Liver (tissue), 9 donors: ENCODE measurements around the gene DYSF. TPM values are rescaled to one million over a fixed set of nuclear protein-coding genes. Genes with fewer than 3 reads are reported as not detected.
A peak's percentile ranks its signal among the peaks of the same experiment; 100 is the strongest.

Experiments
- DNase-seq: peaks from one replicate; pipeline ENCODE4 v3.0.0-alpha.2; 2017; ENCODE audit warnings: low spot score
- H3K27ac ChIP-seq, 2 donors: one replicate each; pipeline ENCODE4 v1.7.0; 2013; ENCODE audit warnings: inconsistent platforms in 2 of 2, low read length in 2 of 2, control low read depth in 1 of 2, low read depth in 1 of 2, mild to moderate bottlenecking in 1 of 2
- H3K27me3 ChIP-seq, 4 donors: one replicate each; pipeline versions ENCODE4 v1.6.1 to v1.7.0; 2013; ENCODE audit warnings: low read length in 3 of 4, inconsistent platforms in 1 of 4, mild to moderate bottlenecking in 1 of 4, moderate library complexity in 1 of 4; ENCODE audit not compliant: control insufficient read depth in 4 of 4, insufficient read depth in 4 of 4
- H3K36me3 ChIP-seq, 4 donors: one replicate each; pipeline versions ENCODE4 v1.6.1 to v1.7.0; 2013; ENCODE audit warnings: low read length in 3 of 4, mild to moderate bottlenecking in 3 of 4, low read depth in 1 of 4, moderate library complexity in 1 of 4; ENCODE audit not compliant: control insufficient read depth in 4 of 4, insufficient read depth in 3 of 4
- H3K4me1 ChIP-seq, 4 donors: one replicate each; pipeline versions ENCODE4 v1.6.1 to v1.7.0; 2013; ENCODE audit warnings: low read length in 3 of 4, mild to moderate bottlenecking in 3 of 4, moderate library complexity in 1 of 4; ENCODE audit not compliant: control insufficient read depth in 4 of 4, insufficient read depth in 4 of 4
- H3K4me3 ChIP-seq, 3 donors: one replicate each; pipeline versions ENCODE4 v1.6.1 to v1.7.0; 2013; ENCODE audit warnings: low read length in 3 of 3, control low read depth in 1 of 3, low read depth in 1 of 3, mild to moderate bottlenecking in 1 of 3
- H3K9ac ChIP-seq, 2 donors: one replicate each; pipeline ENCODE4 v1.7.0; 2013; ENCODE audit warnings: low read length in 2 of 2, mild to moderate bottlenecking in 2 of 2, moderate library complexity in 2 of 2, control low read depth in 1 of 2, low read depth in 1 of 2
- H3K9me3 ChIP-seq, 4 donors: one replicate each; pipeline versions ENCODE4 v1.6.1 to v1.7.0; 2013; ENCODE audit warnings: low read length in 3 of 4; ENCODE audit not compliant: control insufficient read depth in 4 of 4
- EGR1 ChIP-seq, 2 donors: IDR thresholded peaks; 2 replicates each; pipeline ENCODE4 v1.6.1; 2016 to 2018; ENCODE audit warnings: antibody characterized with exemption in 2 of 2, low read depth in 2 of 2
- FOXA1 ChIP-seq: IDR thresholded peaks from 2 replicates; pipeline ENCODE4 v1.6.1; 2016; ENCODE audit warnings: antibody characterized with exemption
- FOXA2 ChIP-seq: IDR thresholded peaks from 2 replicates; pipeline ENCODE4 v1.6.1; 2016; ENCODE audit warnings: antibody characterized with exemption
- GABPA ChIP-seq, 2 donors: IDR thresholded peaks in 1 of 2; conservative IDR thresholded peaks in 1 of 2; 2 replicates each; pipeline ENCODE4 v1.6.1; 2016; ENCODE audit warnings: antibody characterized with exemption in 2 of 2, mild to moderate bottlenecking in 1 of 2, moderate library complexity in 1 of 2
- HNF4A ChIP-seq, 2 donors: conservative IDR thresholded peaks; 2 replicates each; pipeline ENCODE4 v1.6.1; 2016; ENCODE audit warnings: antibody characterized with exemption in 2 of 2, mild to moderate bottlenecking in 2 of 2
- JUND ChIP-seq, 2 donors: IDR thresholded peaks; 2 replicates each; pipeline ENCODE4 v1.6.1; 2016; ENCODE audit warnings: antibody characterized with exemption in 2 of 2
- NR2F2 ChIP-seq: IDR thresholded peaks from 2 replicates; pipeline ENCODE4 v1.6.1; 2016; ENCODE audit warnings: antibody characterized with exemption
- RAD21 ChIP-seq, 2 donors: IDR thresholded peaks; 2 replicates each; pipeline ENCODE4 v1.6.1; 2016; ENCODE audit warnings: antibody characterized with exemption in 2 of 2, mild to moderate bottlenecking in 2 of 2
- SP1 ChIP-seq: IDR thresholded peaks from 2 replicates; pipeline ENCODE4 v1.6.1; 2018; ENCODE audit warnings: antibody characterized with exemption, mild to moderate bottlenecking
- TAF1 ChIP-seq: conservative IDR thresholded peaks from 2 replicates; pipeline ENCODE4 v1.6.1; 2016; ENCODE audit warnings: antibody characterized with exemption, mild to moderate bottlenecking
- YY1 ChIP-seq: IDR thresholded peaks from 2 replicates; pipeline ENCODE4 v1.6.1; 2016; ENCODE audit warnings: antibody characterized with exemption, mild to moderate bottlenecking
- WGBS: extraction: QIAGEN DNeasy Blood & Tissue Kit; methylation state at CpG from one replicate; pipeline ENCODE4 v1.1.7; 2013; 5-methylcytosine and 5-hydroxymethylcytosine counted together
- polyA plus RNA-seq, 2 donors: library from polyadenylated mRNA; stranded (reverse) in 1 of 2; unstranded in 1 of 2; fragments of 200-250 nt in 1 of 2; fragments of >200 nt in 1 of 2; fragmentation: Nextera tagmentation in 1 of 2; extraction: Ambion mirVana in 1 of 2; gene quantifications; one replicate each; pipeline versions ENCODE4 v1.2.1 to v1.2.3, GENCODE V29; 2013 to 2015
- total RNA-seq, 2 donors: library from RNA; depleted of rRNA; stranded (reverse); fragments of >200 nt; gene quantifications; one replicate each; pipeline ENCODE4 v1.2.3, GENCODE V29; 2014
- TF ChIP-seq, protein P1 (sequence below): IDR thresholded peaks from 2 replicates; pipeline ENCODE4 v1.6.1; 2016; ENCODE audit warnings: antibody characterized with exemption, mild to moderate bottlenecking
- TF ChIP-seq, protein P2 (sequence below): fragments of 150-350 bp; IDR thresholded peaks from 2 replicates; pipeline ENCODE4 v1.5.1; 2017; ENCODE audit warnings: improper control_type of control experiment, low read depth, low read length; ENCODE audit not compliant: missing input control
- TF ChIP-seq, protein P3 (sequence below): IDR thresholded peaks from 2 replicates; pipeline ENCODE4 v1.6.1; 2016; ENCODE audit warnings: antibody characterized with exemption
- TF ChIP-seq, protein P4 (sequence below): IDR thresholded peaks from 2 replicates; pipeline ENCODE4 v1.6.1; 2016; ENCODE audit warnings: antibody characterized with exemption
- TF ChIP-seq, protein P5 (sequence below): IDR thresholded peaks from 2 replicates; pipeline ENCODE4 v1.6.1; 2016; ENCODE audit warnings: antibody characterized with exemption
- donor health status: healthy.
- donor health status: healthy.
- donor health status: healthy.
- donor health status: healthy.
- donor health status: healthy.

Gene DYSF
- total and polyA plus RNA-seq, 4 donors = 8.5 to 20.8 (median 13.6) TPM

DNA sequence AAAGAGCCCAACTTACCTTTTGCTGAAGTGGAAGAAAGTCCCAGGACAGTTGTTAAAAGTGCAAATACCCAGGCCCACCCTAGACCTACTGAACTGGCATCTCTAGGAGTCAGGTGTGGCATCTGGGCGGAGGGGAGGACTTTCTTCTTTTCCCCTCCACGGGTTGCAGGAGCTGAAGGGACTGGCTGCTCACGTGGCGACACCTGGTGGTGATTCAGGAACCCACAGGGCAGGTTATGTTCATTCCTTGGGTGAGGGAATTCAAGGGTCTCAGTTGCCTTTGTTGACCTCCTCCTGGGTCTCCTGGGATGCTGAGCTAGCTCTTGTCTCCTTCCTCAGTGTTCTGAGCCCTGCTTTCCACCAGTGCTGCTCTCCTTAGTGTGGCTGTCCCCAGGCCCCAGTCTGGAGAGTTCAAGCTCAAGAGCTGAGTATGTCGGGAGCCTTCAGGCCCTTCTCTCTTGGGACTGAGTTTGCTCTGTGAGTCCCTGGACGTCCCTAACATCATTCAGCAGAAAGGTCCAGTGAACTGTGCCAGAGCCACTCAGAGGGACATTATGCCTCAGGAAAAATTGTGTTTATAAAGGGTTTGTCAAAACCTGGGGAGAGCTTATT, 56.9 kb downstream of the DYSF start:
- Histone ChIP-seq H3K27me3 (no peaks in the 10 kb centered on the region), H3K9ac (no peak overlapping the region), H3K27ac (no peak overlapping the region), H3K4me1 (no peaks in the 10 kb centered on the region), H3K9me3 (no peaks in the 10 kb centered on the region), H3K4me3 (no peak overlapping the region), H3K36me3 (peaks cover 0 to under 1% (median 0%) of the 10 kb centered on the region in 4 donors)
- WGBS = 22% methylated on average over 6 of the region's 6 CpGs
- peak; percentile 76 for DNase-seq
- TF ChIP-seq TAF1 (no peak), FOXA1 (no peak), FOXA2 (no peak), NR2F2 (no peak), GABPA (IDR thresholded peaks at IDR 0.05 in 1 of 2, conservative IDR thresholded peaks at IDR 0.05 in 1 of 2) (no peak), RAD21 (IDR thresholded peaks at IDR 0.05) (peak; percentile 96 to 99), YY1 (no peak)
- TF ChIP-seq, protein P1, sequence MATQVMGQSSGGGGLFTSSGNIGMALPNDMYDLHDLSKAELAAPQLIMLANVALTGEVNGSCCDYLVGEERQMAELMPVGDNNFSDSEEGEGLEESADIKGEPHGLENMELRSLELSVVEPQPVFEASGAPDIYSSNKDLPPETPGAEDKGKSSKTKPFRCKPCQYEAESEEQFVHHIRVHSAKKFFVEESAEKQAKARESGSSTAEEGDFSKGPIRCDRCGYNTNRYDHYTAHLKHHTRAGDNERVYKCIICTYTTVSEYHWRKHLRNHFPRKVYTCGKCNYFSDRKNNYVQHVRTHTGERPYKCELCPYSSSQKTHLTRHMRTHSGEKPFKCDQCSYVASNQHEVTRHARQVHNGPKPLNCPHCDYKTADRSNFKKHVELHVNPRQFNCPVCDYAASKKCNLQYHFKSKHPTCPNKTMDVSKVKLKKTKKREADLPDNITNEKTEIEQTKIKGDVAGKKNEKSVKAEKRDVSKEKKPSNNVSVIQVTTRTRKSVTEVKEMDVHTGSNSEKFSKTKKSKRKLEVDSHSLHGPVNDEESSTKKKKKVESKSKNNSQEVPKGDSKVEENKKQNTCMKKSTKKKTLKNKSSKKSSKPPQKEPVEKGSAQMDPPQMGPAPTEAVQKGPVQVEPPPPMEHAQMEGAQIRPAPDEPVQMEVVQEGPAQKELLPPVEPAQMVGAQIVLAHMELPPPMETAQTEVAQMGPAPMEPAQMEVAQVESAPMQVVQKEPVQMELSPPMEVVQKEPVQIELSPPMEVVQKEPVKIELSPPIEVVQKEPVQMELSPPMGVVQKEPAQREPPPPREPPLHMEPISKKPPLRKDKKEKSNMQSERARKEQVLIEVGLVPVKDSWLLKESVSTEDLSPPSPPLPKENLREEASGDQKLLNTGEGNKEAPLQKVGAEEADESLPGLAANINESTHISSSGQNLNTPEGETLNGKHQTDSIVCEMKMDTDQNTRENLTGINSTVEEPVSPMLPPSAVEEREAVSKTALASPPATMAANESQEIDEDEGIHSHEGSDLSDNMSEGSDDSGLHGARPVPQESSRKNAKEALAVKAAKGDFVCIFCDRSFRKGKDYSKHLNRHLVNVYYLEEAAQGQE = no peak
- TF ChIP-seq, protein P2, sequence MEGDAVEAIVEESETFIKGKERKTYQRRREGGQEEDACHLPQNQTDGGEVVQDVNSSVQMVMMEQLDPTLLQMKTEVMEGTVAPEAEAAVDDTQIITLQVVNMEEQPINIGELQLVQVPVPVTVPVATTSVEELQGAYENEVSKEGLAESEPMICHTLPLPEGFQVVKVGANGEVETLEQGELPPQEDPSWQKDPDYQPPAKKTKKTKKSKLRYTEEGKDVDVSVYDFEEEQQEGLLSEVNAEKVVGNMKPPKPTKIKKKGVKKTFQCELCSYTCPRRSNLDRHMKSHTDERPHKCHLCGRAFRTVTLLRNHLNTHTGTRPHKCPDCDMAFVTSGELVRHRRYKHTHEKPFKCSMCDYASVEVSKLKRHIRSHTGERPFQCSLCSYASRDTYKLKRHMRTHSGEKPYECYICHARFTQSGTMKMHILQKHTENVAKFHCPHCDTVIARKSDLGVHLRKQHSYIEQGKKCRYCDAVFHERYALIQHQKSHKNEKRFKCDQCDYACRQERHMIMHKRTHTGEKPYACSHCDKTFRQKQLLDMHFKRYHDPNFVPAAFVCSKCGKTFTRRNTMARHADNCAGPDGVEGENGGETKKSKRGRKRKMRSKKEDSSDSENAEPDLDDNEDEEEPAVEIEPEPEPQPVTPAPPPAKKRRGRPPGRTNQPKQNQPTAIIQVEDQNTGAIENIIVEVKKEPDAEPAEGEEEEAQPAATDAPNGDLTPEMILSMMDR = peak; percentile 91

DNA sequence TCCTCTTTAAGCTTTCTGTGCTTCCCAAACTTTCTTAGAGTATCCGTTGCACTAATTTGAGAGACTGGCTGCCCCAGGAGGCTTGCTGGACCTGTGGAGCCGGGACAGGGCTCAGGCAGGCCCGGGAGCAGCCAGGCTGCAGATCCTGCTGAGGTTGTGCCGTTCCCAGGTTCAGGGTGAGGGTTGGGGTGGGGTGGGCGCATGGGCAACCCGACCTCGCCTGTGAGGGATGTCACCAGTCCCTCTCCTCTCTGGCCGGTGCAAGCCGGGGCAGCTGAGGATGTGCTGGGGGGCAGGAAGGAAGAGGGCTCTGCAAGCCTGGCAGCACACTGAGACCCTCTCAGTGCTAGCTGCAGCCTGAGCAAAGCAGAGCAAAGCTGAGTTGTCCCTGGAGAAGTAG, 57.6 kb downstream of the DYSF start:
- Histone ChIP-seq H3K36me3 (peaks cover 0 to 7% (median 2%) of the 10 kb centered on the region in 4 donors), H3K27me3 (no peaks in the 10 kb centered on the region), H3K4me3 (no peak overlapping the region), H3K4me1 (no peaks in the 10 kb centered on the region), H3K9me3 (no peaks in the 10 kb centered on the region), H3K9ac (no peak overlapping the region), H3K27ac (no peak overlapping the region)
- 90% methylated on average over 9 of the region's 9 CpGs for WGBS
- TF ChIP-seq HNF4A (conservative IDR thresholded peaks at IDR 0.05) = no peak
- no peak for DNase-seq

DNA sequence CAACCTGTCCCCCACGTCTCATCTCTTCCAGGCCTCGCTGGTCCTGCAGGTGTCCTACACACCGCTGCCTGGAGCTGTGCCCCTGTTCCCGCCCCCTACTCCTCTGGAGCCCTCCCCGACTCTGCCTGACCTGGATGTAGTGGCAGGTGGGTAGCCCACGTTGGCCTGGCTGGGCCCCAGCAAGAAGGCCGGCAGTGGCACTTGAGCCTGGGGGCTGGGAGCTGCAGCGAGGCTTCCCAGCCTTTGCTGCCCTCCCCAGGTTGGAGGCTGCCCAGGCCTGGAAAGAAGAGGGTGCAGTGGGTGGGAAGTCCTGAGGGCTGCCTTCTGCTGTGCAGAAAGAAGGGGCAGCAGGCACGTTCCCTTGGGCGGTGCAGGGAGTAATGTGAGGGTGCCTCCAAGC, 58.4 kb downstream of the DYSF start:
- Histone ChIP-seq H3K4me3 (no peak overlapping the region), H3K9ac (no peak overlapping the region), H3K9me3 (no peaks in the 10 kb centered on the region), H3K4me1 (no peaks in the 10 kb centered on the region), H3K27me3 (no peaks in the 10 kb centered on the region), H3K36me3 (peaks cover 0 to 14% (median 7%) of the 10 kb centered on the region in 4 donors), H3K27ac (no peak overlapping the region)
- no peak for DNase-seq
- WGBS = 88% methylated on average over 10 of the region's 10 CpGs
- TF ChIP-seq HNF4A (conservative IDR thresholded peaks at IDR 0.05) (no peak), RAD21 (IDR thresholded peaks at IDR 0.05) (no peak), GABPA (IDR thresholded peaks at IDR 0.05 in 1 of 2, conservative IDR thresholded peaks at IDR 0.05 in 1 of 2) (no peak), JUND (IDR thresholded peaks at IDR 0.05) (no peak), SP1 (no peak), EGR1 (IDR thresholded peaks at IDR 0.05; ENCODE audit: low read depth in 2 of 2) (no peak), FOXA2 (no peak), NR2F2 (no peak)
- TF ChIP-seq, protein P3, sequence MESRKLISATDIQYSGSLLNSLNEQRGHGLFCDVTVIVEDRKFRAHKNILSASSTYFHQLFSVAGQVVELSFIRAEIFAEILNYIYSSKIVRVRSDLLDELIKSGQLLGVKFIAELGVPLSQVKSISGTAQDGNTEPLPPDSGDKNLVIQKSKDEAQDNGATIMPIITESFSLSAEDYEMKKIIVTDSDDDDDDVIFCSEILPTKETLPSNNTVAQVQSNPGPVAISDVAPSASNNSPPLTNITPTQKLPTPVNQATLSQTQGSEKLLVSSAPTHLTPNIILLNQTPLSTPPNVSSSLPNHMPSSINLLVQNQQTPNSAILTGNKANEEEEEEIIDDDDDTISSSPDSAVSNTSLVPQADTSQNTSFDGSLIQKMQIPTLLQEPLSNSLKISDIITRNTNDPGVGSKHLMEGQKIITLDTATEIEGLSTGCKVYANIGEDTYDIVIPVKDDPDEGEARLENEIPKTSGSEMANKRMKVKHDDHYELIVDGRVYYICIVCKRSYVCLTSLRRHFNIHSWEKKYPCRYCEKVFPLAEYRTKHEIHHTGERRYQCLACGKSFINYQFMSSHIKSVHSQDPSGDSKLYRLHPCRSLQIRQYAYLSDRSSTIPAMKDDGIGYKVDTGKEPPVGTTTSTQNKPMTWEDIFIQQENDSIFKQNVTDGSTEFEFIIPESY = no peak
- TF ChIP-seq, protein P4, sequence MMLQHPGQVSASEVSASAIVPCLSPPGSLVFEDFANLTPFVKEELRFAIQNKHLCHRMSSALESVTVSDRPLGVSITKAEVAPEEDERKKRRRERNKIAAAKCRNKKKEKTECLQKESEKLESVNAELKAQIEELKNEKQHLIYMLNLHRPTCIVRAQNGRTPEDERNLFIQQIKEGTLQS = no peak
- TF ChIP-seq, protein P5, sequence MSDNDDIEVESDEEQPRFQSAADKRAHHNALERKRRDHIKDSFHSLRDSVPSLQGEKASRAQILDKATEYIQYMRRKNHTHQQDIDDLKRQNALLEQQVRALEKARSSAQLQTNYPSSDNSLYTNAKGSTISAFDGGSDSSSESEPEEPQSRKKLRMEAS = no peak
- TF ChIP-seq, protein P2 = no peak
